K562 (cell line): Measurements from ENCODE around the gene MAD1L1. TPM values are rescaled to one million over a fixed set of nuclear protein-coding genes. Genes with fewer than 3 reads are reported as not detected.

Experiments
- ATAC-seq: fragments of 200-7000 bp; cut with Tn5 transposase; 3 replicates; pipeline ENCODE4 v1.9.1; 2020; ENCODE audit warnings: moderate library complexity
- BruUV-seq: library from RNA; stranded (reverse); fragments of 400-500 nt; replicated peaks from 2 replicates; lab custom pipeline; 2021; lab: Mats Ljungman, UMichigan
- CTCF ChIA-PET: fragments of 300-600 bp; formaldehyde crosslinking; extraction: SDS; loops from one replicate; lab custom pipeline; 2021; ENCODE audit warnings: low intra/inter-chr PET ratio; lab: Yijun Ruan, JAX
- POLR2A ChIA-PET: fragments of 300-600, 350-650 bp; sonication (Branson Sonifier 250); formaldehyde crosslinking; extraction: SDS; loops from one replicate; lab custom pipeline; 2021; ENCODE audit warnings: antibody characterized with exemption, inconsistent platforms; lab: Yijun Ruan, JAX
- DNase-seq, 4 experiments: peaks; one replicate each; pipeline versions ENCODE4 v3.0.0 to v3.0.0-alpha.2; 2011 to 2018; ENCODE audit warnings: low spot score in 3 of 4, mixed read lengths in 3 of 4; ENCODE audit errors: extremely low read depth in 1 of 4
- FAIRE-seq: peaks from 2 replicates; lab custom pipeline; 2011; peaks lifted over from hg19 to GRCh38; lab: Jason Lieb, UNC
- H2AFZ ChIP-seq: 2 replicates; pipeline ENCODE4 v1.6.0; 2011; ENCODE audit warnings: low read depth, low read length, control low read depth, inconsistent platforms
- H3K27ac ChIP-seq: fragments of 200-600 bp; 3 replicates; pipeline ENCODE4 v1.8.0; 2011; ENCODE audit warnings: low read depth, mild to moderate bottlenecking, control low read depth, inconsistent platforms, low read length, moderate library complexity, mixed read lengths; ENCODE audit errors: extremely low read depth
- H3K27me3 ChIP-seq, 2 experiments: fragments of 300-600 bp in 1 of 2; 2 replicates in 1 of 2; 3 replicates in 1 of 2; pipeline versions ENCODE4 v1.6.0 to v1.8.0; 2011; ENCODE audit warnings: inconsistent platforms in 2 of 2, low read length in 2 of 2, mild to moderate bottlenecking in 1 of 2, mixed read lengths in 1 of 2, moderate library complexity in 1 of 2; ENCODE audit not compliant: control insufficient read depth in 2 of 2, insufficient read depth in 2 of 2
- H3K36me3 ChIP-seq: fragments of 300-600 bp; 3 replicates; pipeline ENCODE4 v1.8.0; 2011; ENCODE audit warnings: mild to moderate bottlenecking, low read length, inconsistent platforms; ENCODE audit not compliant: control insufficient read depth, insufficient read depth
- H3K4me1 ChIP-seq, 2 experiments: fragments of 200-600 bp in 1 of 2; replicated peaks in 1 of 2; 2 replicates in 1 of 2; 3 replicates in 1 of 2; pipeline versions ENCODE4 v1.5.1 to v1.8.0; 2011; ENCODE audit warnings: inconsistent platforms in 2 of 2, low read length in 2 of 2, mild to moderate bottlenecking in 1 of 2, mixed read lengths in 1 of 2, moderate library complexity in 1 of 2; ENCODE audit not compliant: control insufficient read depth in 2 of 2, insufficient read depth in 2 of 2
- H3K4me2 ChIP-seq: 2 replicates; pipeline ENCODE4 v1.6.1; 2011; ENCODE audit warnings: low read length, control low read depth, inconsistent platforms, mixed read lengths; ENCODE audit not compliant: insufficient read depth
- H3K4me3 ChIP-seq: fragments of 200-600 bp; sonication (generic), shearing (Covaris generic); 2 replicates; pipeline ENCODE4 v1.5.1; 2016; ENCODE audit warnings: control low read depth, inconsistent platforms
- H3K79me2 ChIP-seq: fragments of 200-600 bp; 3 replicates; pipeline ENCODE4 v1.8.0; 2011; ENCODE audit warnings: low read length, inconsistent platforms; ENCODE audit not compliant: control insufficient read depth, insufficient read depth
- H3K9ac ChIP-seq, 2 experiments: 2 replicates each; pipeline versions ENCODE4 v1.6.0 to v1.6.1; 2011; ENCODE audit warnings: low read depth in 2 of 2, low read length in 2 of 2, control low read depth in 1 of 2, inconsistent platforms in 1 of 2, mild to moderate bottlenecking in 1 of 2, mixed read lengths in 1 of 2; ENCODE audit not compliant: insufficient read depth in 1 of 2
- H3K9me1 ChIP-seq: one replicate; pipeline ENCODE4 v1.6.0; 2011; ENCODE audit warnings: inconsistent platforms, mild to moderate bottlenecking, low read length, moderate library complexity; ENCODE audit not compliant: control insufficient read depth, insufficient read depth
- H3K9me3 ChIP-seq: replicated peaks from 2 replicates; pipeline ENCODE4 v1.5.1; 2011; ENCODE audit warnings: low read depth, low read length, inconsistent platforms; ENCODE audit not compliant: control insufficient read depth, insufficient read depth
- H4K20me1 ChIP-seq: replicated peaks from 2 replicates; pipeline ENCODE4 v1.6.1; 2011; ENCODE audit warnings: low read length, inconsistent platforms, mixed read lengths; ENCODE audit not compliant: control insufficient read depth, insufficient read depth
- E2F4 ChIP-seq: sonication (generic); formaldehyde crosslinking; IDR thresholded peaks from 2 replicates; pipeline ENCODE4 v1.8.0; 2022; ENCODE audit warnings: mild to moderate bottlenecking, low read depth, missing genetic modification reagents
- MCM7 ChIP-seq, 2 experiments: fragments of 450-650 bp; IDR thresholded peaks; 2 replicates each; pipeline ENCODE4 v1.6.1; 2016 to 2018
- MITF ChIP-seq: IDR thresholded peaks from 2 replicates; pipeline ENCODE4 v1.6.1; 2014; ENCODE audit warnings: antibody characterized with exemption
- WGBS: fragments of 100-300 bp; shearing (Covaris generic); methylation state at CpG from one replicate; pipeline ENCODE4 v1.1.6; 2016; ENCODE audit warnings: low coverage, mixed read lengths; ENCODE audit not compliant: insufficient coverage; ENCODE audit errors: missing lambda C conversion rate; 5-methylcytosine and 5-hydroxymethylcytosine counted together
- in situ Hi-C: fragments of 300-500 bp; cut with MboI; formaldehyde crosslinking; loops from 4 replicates; pipeline ENCODE4 v1.15.0; 2018; ENCODE audit warnings: inconsistent platforms, mixed read lengths
- intact Hi-C: fragments of 100-400 bp; cut with micrococcal nuclease; formaldehyde crosslinking; loops from 2 replicates; pipeline ENCODE4 v1.14.2; 2022
- polyA plus RNA-seq, 8 experiments: library from polyadenylated mRNA; depleted of rRNA in 4 of 8; stranded (reverse) in 5 of 8; unstranded in 3 of 8; fragments of >200 nt; fragmentation: Nextera tagmentation in 2 of 8; fragmentation: Illumina TruSeq in 1 of 8; extraction: Ambion mirVana in 2 of 8; extraction: Trizol in 1 of 8; gene quantifications; 2 replicates each; pipeline versions ENCODE4 v1.2.1 to v1.2.3, GENCODE V29; 2011 to 2014; ENCODE audit warnings: inconsistent platforms in 1 of 8, missing spikeins in 1 of 8
- total RNA-seq, 7 experiments: library from RNA; depleted of rRNA in 6 of 7; stranded (reverse); fragments of >200 nt in 6 of 7; fragmentation: Illumina TruSeq in 2 of 7; extraction: Trizol in 2 of 7; gene quantifications; 2 replicates each; pipeline versions ENCODE4 v1.2.1 to v1.2.3, GENCODE V29; 2011 to 2021; ENCODE audit warnings: low replicate concordance in 1 of 7

MAD1L1 gene
- total and polyA plus RNA-seq, 9 of the 15 experiments (the other 6 are each of a cell fraction or from before 2014, with no cell fraction given): 1.7 to 89.7 (median 18.0) TPM

GRCh38 chr7:1886361-1887064 lies 346.2 kb downstream of the MAD1L1 start:
- Histone ChIP-seq H3K4me2 (no peak overlapping the region), H3K4me1 (peaks cover 30 to 61% of the 10 kb centered on the region in 2 experiments), H3K4me3 (no peak overlapping the region), H3K9ac (no peak overlapping the region), H2AFZ (no peak overlapping the region), H3K27me3 (no peaks in the 10 kb centered on the region), H3K27ac (no peak overlapping the region), H3K36me3 (peaks cover 21% of the 10 kb centered on the region; the same call in 2 of the 3 replicates), H3K9me3 (peaks cover 17% of the 10 kb centered on the region; the same call in 1 of the 2 replicates), H4K20me1 (no peaks in the 10 kb centered on the region), H3K9me1 (no peaks in the 10 kb centered on the region), H3K79me2 (peaks cover 15% of the 10 kb centered on the region; the same call in 1 of the 3 replicates)
- TF ChIP-seq E2F4 (CRISPR knock-in tag) (no peak), MCM7 (IDR thresholded peaks at IDR 0.05) (no peak), MITF (no peak)
- DNase-seq (no peak), ATAC-seq (no peak), FAIRE-seq (no peak)
- intact Hi-C loops (no loop called here), in situ Hi-C loops (no loop called here)
- POLR2A ChIA-PET: interaction anchor here (0.6 to 1.0 kb wide), 2 partner anchors 8 to 348 kb away, joined by 4 read pairs; no protein-coding TSS in a partner anchor
- no TSS peak for BruUV-seq
- CTCF ChIA-PET: no interaction called here
- 90% methylated on average over 16 of the region's 19 CpGs for WGBS
